ENCODE measurements around the gene XRCC4. TPM values are rescaled to one million over a fixed set of nuclear protein-coding genes. Genes with fewer than 3 reads are reported as not detected.

Gene XRCC4
- total and polyA plus RNA-seq, 2 of the 13 experiments (the other 11 are each of a cell fraction or from before 2014, with no cell fraction given), result 2.8 to 12.6 TPM

DNA sequence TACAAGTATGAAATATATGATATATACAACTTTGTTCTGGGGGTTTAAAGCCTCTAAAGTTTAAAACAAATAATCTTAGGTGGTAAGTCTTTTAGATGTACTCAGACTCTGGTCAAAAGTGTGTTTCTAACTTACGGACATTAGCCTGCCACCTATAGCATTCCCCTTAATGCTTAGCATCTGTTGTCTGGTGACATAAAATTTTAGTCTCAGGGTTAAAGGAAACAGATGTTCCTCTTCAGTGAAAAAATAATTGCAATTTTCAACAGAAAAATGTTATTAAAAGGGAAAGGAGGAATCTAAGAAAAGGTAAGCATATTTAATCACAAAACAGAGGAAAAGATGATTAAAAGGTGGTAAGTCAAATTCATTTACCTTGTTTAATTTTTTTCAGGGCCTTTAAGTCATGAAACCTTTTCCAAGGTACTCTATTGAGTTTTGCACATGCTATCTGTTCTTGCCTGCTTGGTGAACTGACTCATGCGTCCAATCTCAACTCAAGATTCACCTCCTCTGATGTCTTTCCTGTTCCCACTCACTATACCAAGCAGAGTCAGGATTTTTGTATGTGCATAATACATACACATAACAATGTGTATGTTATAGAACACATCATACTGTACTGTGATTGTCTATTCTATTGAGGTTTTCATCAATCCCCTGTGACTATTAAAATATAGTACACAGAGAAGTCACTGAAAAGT is 8.1 kb upstream of the XRCC4 start:
- TF ChIP-seq PCBP2 (optimal IDR thresholded peaks at IDR 0.05; ENCODE audit: low read depth, low read length, poor library complexity, severe bottlenecking) (no peak), TRIM24 (CRISPR knock-in tag; IDR thresholded peaks at IDR 0.05) (no peak), FOXM1 (CRISPR knock-in tag; IDR thresholded peaks at IDR 0.05) (no peak), ZFP36 (IDR thresholded peaks at IDR 0.05; ENCODE audit: borderline replicate concordance, low read depth, low read length, partially characterized antibody) (no peak), PAF1 (CRISPR knock-in tag; IDR thresholded peaks at IDR 0.05) (no peak), ZNF614 (CRISPR knock-in tag; IDR thresholded peaks at IDR 0.05; ENCODE audit: borderline replicate concordance) (no peak), POLR2G (IDR thresholded peaks at IDR 0.05; ENCODE audit: low read depth, low read length) (no peak), CCDC6 (CRISPR knock-in tag; IDR thresholded peaks at IDR 0.05) (no peak), ADNP (CRISPR knock-in tag; IDR thresholded peaks at IDR 0.05) (no peak), NFAT5 (CRISPR knock-in tag; IDR thresholded peaks at IDR 0.05) (no peak), ZNF788 (CRISPR knock-in tag; IDR thresholded peaks at IDR 0.05; ENCODE audit: borderline replicate concordance) (no peak), TFAP4 (IDR thresholded peaks at IDR 0.05; ENCODE audit: borderline replicate concordance, low read depth) (no peak), YY1 (IDR thresholded peaks at IDR 0.05; ENCODE audit: insufficient read depth, insufficient replicate concordance, low read depth, low read length) (no peak), SIX1 (CRISPR knock-in tag; IDR thresholded peaks at IDR 0.05; ENCODE audit: borderline replicate concordance) (no peak), MZF1 (CRISPR knock-in tag; IDR thresholded peaks at IDR 0.05; ENCODE audit: borderline replicate concordance) (no peak), CHD2 (IDR thresholded peaks at IDR 0.05; ENCODE audit: low read depth, low read length) (no peak), SRSF1 (optimal IDR thresholded peaks at IDR 0.05; ENCODE audit: low read depth, low read length) (no peak), ZNF883 (CRISPR knock-in tag; IDR thresholded peaks at IDR 0.05; ENCODE audit: not compliant biosample characterization) (no peak), RBM39 (IDR thresholded peaks at IDR 0.05; ENCODE audit: low read depth, low read length, poor library complexity, severe bottlenecking) (no peak)
- 95% methylated on average over 2 of the region's 2 CpGs for WGBS (ENCODE audit: low lambda C conversion rate)
- FAIRE-seq (no peak), ATAC-seq (no peak), DNase-seq (ENCODE audit: low spot score) (no peak)
- in situ Hi-C loops (cut with HindIII; ENCODE audit: extremely low pct_ligation_motif_present, low pct_unique_long_range_greater_than_20kb), result no loop called here
- Histone ChIP-seq H3K9ac (ENCODE audit: insufficient read depth, low read depth, low read length) (no peak overlapping the region), H3K79me2 (ENCODE audit: insufficient read depth, low read length) (peaks cover 100% of the 10 kb centered on the region), H3K4me2 (ENCODE audit: low read depth, low read length) (no peak overlapping the region), H4K20me1 (ENCODE audit: insufficient read depth, low read length) (peaks cover 9% of the 10 kb centered on the region), H3K27me3 (ENCODE audit: control insufficient read depth in 1 of 2, insufficient read depth in 2 of 2, low read length in 2 of 2) (no peaks in the 10 kb centered on the region), H3K4me1 (ENCODE audit: insufficient read depth, low read length) (peaks cover 51% of the 10 kb centered on the region), H3K36me3 (replicated peaks in 1 of 2; ENCODE audit: control insufficient read depth in 1 of 2, insufficient read depth in 2 of 2, low read length in 2 of 2) (peaks cover 1 to 3% of the 10 kb centered on the region in 2 experiments; a peak in 1 of 5 replicates), H3K9me3 (ENCODE audit: low read length) (no peaks in the 10 kb centered on the region), H2AFZ (ENCODE audit: low read length) (no peak overlapping the region), H3K27ac (ENCODE audit: extremely low read length, insufficient read depth, low read length) (no peak overlapping the region), H3K4me3 (replicated peaks in 1 of 3; ENCODE audit: insufficient read depth in 1 of 3, low read depth in 2 of 3, low read length in 3 of 3) (no peak overlapping the region)
- intact Hi-C loops (cut with micrococcal nuclease; ENCODE audit: unreplicated experiment), result loop anchor here (10.0 kb wide), 1 partner anchor 406 kb away; the partner anchor contains the start of gene VCAN
- BruUV-seq (replicated peaks), result no TSS peak
- ChIA-PET CTCF (ENCODE audit: low intra/inter-chr PET ratio, low total read pairs) (no interaction called here), POLR2A (no interaction called here)
